GM15510 (cell line): ENCODE results near the gene KCNA10.

Experiments used
- POLR2A ChIP-seq: IDR thresholded peaks from 3 replicates; pipeline ENCODE4 v1.6.1; 2011; ENCODE audit warnings: borderline replicate concordance; ENCODE audit not compliant: insufficient read length; ENCODE audit errors: extremely low read depth

Gene KCNA10

DNA sequence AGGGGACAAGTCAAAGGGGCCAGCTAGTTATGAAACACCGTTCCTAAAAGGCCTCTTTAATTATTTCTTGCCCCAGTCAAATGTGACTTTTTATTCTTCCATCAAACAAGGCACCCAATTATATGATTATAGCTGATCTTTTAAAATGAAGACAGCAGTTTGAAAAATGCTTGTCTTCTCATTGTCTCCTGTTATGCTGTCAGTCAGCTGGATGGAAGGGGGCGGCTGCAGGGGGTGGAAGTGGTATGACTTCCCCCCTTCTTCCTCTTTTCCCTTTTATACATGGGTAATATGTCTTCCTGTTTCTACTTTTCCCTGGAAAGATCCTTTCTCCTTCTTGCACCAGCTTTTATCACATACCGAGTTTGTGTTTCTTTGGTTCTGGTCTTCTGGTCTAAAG is 25.8 kb upstream of the KCNA10 start:
- TF ChIP-seq POLR2A = no peak

DNA sequence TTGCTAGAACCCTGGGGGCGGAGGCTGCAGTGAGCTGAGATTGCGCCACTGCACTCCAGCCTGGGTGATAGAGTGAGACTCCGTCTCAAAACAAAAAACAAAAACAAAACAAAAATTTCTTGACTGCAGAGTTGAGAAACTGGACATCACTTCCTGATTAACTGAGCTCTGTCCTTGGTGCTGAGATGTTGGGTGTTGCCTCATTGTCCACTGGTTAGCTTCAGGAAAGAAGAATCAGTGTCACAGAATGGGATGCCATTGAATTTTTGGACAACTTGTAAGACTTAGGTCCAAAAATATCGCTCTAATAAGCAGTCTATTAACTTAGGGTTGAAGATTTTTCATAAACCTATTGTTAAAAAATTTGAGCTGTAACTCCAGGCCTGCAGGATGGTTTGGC is 23.8 kb upstream of the KCNA10 start:
- TF ChIP-seq POLR2A = no peak

DNA sequence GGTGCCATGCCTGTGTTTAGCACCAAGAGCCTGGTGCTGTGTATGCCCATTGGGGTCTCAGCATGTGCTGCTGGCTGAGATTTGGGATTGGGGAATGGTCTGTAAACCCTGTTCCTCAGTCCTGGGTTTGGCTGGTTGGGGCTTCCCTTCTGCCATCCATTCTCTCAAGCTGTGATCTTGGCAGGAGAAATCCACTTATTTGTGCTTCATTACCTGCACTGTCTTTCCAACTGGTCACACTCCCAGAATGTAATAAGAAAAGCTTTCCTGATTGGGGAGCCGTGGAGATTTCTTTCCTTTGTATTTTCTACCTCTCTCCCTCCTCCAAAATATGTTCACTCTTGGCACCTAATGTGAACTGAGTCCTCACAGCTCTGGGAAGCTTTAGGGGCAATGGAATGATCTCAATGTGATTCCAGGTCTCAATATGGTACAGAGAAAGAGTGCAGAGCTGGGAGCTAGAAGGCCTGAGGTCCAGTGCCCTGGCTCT is 23.0 kb upstream of the KCNA10 start:
- no peak for TF ChIP-seq POLR2A

DNA sequence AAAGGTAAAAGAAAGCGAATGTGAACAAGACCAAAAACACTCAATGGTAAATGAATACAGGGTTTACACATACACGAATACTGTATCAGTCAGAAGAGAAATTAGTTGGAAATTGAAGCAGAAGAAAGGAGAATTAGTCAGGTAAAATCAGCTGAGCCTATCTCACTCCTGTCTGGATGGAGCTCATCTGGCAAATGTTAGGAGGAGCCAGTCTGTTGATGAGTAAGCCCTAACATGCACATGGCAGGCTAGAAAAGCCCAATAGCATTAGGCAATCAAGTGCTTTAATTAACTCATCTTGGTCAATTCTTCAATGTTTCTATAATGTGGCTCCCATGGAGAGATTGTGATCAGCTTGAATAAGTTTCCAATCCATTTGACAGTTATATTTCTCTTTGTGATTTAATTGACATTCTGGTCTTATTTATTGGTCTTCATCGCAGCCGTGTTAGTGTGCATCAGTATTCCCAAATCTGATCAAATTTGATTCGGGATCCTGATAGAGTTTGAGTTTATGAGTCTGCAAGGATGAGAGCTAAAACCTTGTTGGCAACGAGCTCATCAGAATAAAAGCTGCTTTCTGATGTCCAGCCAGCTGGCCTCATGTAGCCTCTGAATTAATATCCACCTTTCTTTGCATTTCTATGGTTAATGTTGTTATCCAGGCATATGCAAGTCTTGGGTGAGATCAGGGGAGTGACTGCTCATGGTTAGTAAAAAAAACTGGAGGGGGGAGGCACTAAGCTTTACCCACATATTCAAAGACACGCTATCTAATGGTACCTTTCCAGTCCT is 22.1 kb upstream of the KCNA10 start:
- TF ChIP-seq POLR2A = no peak

DNA sequence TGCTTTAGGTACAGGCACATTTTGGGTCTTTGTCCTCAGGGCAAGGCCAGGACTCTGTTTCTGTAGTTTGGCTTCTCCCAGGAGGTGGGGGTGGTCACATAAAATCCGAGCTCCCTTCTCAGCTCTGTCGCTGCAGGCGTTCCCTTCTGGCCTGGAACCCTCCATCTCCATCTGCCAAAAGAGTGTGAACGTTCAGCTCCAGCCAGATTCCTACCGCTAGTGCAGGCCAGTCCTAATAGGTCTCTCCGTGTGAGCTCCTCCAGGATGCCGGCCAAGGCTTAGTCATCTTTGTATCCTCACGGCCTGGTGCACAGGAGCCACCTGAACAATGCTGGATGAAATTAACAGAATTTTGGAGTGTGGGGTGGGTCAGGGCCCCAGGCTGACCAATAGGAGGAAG is 19.9 kb upstream of the KCNA10 start:
- no peak for TF ChIP-seq POLR2A

DNA sequence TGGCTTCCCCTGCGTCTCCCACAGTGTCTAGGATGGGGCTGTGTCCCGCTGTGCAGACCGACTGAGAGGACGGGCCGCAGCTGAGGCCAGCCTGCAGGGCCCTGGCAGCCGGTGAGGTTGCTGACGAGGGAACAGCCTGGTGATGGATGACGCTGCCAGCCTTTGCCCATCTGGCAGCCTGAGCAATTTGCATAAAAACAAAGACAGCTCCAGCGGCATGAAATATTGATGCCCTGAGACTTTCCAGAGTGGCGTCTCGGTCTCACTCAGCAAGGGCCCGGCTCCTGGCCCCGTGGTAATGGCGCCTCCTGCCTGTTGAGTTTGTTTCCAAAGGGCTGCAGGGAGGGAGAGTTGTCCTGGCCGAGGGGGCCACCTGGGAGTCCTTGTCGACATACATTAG is 19.1 kb upstream of the KCNA10 start:
- TF ChIP-seq POLR2A = no peak

DNA sequence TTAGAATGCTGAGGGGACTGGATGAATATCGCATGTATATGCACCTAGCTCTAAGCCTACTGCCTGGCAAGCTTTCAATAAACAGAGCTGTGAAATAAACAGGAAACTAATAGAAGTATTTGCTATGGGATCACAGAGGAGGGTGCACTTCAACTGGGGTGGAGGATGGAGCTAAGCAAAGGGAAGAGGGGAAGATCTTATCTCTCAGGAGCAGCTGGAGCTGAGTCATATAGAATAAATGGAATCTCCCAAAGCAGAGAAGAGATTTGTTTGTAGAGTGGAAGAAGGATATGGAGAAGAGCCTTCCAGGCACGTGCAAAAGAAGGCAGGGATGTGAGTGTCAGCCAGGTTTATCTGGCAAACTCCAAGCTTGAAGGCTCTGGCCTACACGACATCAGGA is 17.0 kb upstream of the KCNA10 start:
- TF ChIP-seq POLR2A = no peak

DNA sequence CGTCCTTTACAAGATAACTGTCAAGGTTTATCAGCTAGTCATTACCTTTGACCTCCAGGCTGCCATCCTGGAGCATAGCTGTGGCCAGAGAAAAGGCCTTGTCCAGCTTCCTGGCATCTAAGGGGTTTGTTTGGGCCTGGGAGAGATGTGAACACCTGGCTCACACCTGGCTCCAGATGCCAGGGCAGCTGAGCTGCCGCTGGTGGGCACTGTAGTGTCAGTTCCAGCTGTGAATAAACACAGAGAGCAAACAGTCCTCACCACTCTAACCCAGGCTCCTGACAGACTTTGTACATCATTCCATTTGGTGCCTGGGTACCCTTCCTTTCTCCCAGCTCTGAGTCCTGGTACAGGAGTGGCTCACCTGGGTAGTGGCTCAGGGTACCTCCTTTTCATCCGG is 14.3 kb upstream of the KCNA10 start:
- no peak for TF ChIP-seq POLR2A

DNA sequence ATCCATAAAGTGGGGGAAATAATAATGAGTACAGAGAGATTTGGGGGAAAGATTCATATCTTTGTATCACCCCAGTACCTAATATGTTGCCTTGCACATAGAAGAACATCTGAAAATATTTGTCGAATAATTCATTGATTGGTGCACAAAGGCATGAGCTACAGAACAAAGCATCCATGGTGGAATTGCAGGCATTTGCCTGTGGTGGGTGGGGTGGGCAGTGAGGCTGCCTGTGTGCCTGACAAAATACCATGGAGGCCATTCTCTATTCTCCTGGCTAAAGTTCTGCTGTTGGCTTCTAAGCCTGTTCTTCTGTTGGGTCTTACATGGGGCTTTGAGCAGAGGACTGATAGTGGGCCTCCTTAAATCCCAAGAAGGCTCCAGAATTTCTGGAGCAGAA is 10.0 kb upstream of the KCNA10 start:
- TF ChIP-seq POLR2A = no peak

DNA sequence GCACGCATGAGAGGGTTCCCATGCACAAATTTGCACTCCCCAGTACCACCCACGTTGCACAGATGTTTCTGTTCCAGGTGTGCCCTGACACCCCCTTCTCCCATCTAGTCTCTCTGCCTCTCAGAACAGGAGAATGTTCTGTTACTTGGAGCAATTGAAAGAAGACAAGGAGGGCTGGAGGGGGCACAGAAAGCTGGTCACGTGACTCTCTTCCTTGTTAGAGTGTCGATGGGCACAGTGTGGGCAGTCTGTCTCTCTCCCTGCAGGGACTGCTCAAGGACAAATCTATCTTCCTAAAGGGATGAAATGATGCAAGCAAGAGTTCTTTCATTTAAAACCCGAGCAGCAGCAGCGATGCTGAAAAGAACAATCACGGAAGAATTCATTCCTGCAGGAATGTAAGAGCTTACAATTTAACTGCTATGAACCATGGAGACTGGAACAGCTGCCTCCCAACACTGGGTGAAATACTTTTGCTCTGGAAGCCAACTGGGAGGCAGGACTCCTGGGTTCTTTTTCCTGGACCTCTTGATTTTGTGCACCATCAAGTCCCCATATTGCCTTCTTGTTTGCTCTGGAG is 7.3 kb upstream of the KCNA10 start:
- no peak for TF ChIP-seq POLR2A

DNA sequence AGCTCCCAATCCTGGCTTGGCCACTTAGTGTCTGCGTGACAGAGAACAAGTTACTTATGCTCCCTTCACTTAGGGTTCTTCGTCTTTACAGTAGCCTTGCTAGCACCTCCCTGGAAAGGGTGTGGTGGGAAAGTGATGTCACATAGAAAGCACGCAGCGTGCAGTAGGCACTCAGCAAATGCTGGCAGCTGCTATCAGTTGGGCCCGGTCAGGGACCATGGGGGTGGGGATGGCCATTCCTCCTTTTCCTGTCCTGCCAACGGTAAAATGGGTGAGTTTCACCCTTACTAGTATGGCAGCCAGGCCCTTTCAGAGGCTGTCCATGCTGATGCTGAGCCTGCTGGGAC is 6.2 kb upstream of the KCNA10 start:
- no peak for TF ChIP-seq POLR2A

DNA sequence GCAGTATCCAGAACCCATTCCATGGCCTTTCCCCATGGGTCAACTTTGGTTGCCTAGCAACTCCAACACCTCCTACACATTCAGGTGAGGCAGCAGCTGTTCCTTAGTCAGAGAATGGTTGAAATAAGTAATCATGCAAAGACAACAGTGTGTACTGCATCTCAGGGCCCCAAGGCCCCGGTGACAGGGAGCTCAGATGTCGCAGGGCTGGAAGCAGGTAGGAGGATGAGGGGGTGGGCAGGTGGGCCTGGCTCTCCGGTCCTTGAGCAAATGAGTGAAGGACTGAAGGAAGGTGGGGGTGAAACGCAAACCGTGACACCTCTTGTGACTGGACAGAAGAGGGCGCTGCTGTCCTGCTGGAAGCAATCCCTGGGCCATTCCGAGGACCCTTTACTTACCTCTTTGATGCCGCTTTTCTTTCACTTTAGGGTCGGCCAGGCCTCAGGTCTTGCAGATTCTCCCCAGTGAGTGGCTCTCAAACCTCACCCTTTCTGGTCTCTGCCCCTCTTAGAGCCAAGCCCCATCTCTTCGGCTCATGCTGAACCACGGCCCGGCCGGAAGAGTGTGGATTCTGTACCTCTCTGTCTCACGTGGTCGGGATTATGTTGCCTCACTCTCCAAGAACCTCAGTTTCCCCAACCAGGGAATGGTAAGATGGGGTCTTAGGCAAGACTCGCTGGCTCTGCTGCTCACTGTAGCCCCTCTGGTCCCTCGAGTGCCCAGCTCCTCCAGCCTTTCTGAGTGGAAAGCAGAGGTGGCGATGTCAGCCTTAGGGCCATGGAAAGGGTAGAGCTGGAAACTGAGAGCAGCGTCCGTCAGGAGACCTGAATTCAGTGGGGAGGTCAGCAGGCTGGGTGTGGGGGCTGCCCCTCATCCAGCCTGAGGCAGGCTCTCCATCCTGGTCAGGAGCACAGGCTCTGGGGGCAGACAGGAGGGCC is 5.6 kb upstream of the KCNA10 start:
- no peak for TF ChIP-seq POLR2A

DNA sequence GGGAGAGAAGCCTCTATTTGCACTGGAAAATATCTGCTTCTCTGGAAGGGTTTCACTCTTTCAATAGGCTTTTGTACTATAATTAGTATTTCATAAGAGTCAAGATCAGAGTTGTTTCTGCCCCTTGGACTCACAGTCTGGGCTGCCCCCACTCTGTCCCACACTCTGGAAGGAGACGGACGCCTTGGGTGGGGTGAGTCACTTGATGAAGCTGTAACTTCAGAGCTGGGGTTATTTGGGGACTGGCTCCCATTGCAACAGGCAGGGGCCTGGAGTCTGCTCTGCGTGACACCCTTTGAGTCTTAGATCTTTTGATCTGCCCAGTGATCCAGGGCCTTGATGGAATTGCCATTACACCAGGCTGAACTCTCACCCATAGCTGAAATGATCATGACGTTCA is 4.0 kb upstream of the KCNA10 start:
- TF ChIP-seq POLR2A = no peak

DNA sequence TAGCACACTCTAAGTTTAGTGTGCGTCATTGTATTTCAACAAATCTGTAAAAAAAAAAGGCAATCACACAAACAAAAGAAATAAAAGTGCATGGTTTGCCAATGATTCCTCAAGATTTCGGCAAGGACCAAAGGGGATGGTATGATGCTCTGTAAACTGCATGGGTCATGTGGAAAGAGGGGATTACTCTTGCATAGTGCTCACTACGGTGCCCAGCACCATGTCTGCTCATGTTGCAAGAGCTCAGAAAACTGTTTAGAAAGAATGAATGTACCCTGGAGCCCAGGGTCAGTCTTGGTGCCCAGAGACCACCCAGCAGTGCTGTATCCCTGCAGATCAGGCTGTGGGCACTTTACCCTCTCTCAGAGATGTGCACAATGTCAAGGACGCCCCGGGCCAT is 3.6 kb upstream of the KCNA10 start:
- no peak for TF ChIP-seq POLR2A

DNA sequence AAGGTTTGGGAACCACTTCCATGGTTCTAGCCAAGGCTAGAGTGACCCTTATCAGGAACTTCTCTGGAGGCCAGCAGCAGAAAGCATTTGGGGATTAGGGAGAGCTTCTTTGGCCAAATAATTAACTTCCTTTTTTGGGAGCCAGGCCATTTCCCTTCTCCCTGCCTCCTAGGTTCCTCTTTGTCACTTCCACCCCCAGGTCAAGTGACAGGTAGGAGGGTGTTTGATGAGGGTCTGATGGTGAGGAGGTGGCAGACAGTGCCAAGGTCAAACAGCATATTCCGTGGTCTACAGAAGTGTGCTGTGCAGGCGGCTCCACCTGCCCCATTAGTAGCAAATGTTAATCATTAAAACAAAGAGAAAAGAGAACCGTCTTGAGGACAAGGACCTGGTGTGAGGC is 1.9 kb upstream of the KCNA10 start:
- TF ChIP-seq POLR2A = no peak

DNA sequence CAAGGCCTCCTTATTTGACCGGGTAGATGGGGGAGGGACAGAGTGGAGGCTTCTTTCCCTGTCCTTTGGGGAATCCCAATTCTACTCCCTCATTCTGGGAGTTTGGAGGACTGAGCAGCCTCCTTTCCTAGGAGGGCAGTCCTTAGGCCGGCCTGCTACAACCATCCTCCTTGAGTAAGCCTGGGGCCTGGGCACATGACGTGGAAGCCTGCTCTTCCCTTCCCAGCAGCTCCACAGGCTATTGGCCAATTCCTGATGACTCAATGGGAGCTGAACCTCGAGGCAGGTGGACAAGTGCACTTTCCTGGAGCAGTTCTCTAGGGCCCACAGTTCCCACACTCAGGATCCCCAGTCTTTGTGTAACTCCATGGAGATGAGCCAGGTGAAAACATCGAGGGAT is 3.1 kb downstream of the KCNA10 start:
- TF ChIP-seq POLR2A = no peak

DNA sequence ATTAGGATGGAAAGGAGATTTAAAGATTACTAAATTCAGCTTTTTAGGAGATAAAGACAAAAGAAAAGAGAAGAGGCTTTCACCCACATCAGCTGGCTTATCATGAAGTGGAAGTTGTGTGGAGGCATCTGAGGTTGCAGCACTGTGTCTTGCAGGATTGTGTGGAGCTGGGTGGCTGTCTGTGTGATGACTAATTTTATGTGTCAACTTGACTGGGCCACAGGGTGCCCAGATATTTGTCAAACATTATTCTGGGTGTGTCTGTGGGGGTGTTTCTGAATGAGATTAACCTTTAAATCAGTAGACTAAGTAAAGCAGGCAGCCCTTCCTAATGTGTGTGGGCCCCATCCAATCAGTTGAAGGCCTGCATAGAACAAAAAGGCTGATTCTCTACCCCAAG is 3.9 kb downstream of the KCNA10 start:
- no peak for TF ChIP-seq POLR2A

DNA sequence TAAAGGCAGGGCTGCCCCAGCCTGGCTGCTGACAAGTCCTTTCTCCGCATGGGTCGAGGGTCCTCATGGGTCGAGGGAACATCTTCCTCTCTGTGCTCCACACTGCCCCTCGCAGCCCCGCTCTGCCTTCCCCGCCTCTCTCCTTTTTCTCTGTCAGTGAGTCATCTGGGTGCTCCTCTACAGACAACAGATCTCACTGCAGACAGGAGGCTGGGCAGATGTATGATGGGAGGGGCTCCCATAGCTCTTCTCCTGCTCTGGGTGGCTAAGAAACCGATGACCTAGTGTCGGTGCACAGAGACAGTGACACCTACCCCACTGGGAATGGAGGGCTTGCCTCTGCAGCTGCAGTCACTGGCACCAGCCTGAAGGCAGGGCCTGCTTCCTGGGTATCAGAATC is 5.5 kb downstream of the KCNA10 start:
- TF ChIP-seq POLR2A = no peak
